Panc1 (cell line): Measurements from ENCODE around the gene TMEM61. TPM values are rescaled to one million over a fixed set of nuclear protein-coding genes. Genes with fewer than 3 reads are reported as not detected.

ENCODE experiments used
- ATAC-seq: fragments of 200-7000 bp; cut with Tn5 transposase; 2 replicates; pipeline ENCODE4 v1.9.1; 2020; ENCODE audit warnings: mild to moderate bottlenecking, moderate library complexity
- BruUV-seq: library from RNA; stranded (reverse); fragments of 400-500 nt; replicated peaks from 2 replicates; lab custom pipeline; 2021; lab: Mats Ljungman, UMichigan
- CTCF ChIA-PET: fragments of 300-600 bp; sonication (Branson Sonifier 250); formaldehyde crosslinking; loops from one replicate; lab custom pipeline; 2022; ENCODE audit warnings: antibody characterized with exemption; lab: Charles Lee
- POLR2A ChIA-PET: fragments of 300-600 bp; sonication (Branson Sonifier 250); formaldehyde crosslinking; loops from one replicate; lab custom pipeline; 2022; ENCODE audit warnings: antibody characterized with exemption; lab: Charles Lee
- DNase-seq: peaks from one replicate; pipeline ENCODE4 v3.0.0-alpha.2; 2010; ENCODE audit warnings: low read depth, low spot score
- H3K27ac ChIP-seq: 2 replicates; pipeline ENCODE4 v1.5.1; 2011; ENCODE audit warnings: mild to moderate bottlenecking, low read length, inconsistent platforms
- H3K27me3 ChIP-seq: fragments of 200-500 bp; sonication (Bioruptor generic); 2 replicates; pipeline ENCODE4 v1.6.0; 2014; ENCODE audit warnings: low read length, inconsistent platforms; ENCODE audit not compliant: control insufficient read depth, insufficient read depth
- H3K36me3 ChIP-seq: fragments of 200-500 bp; sonication (Bioruptor generic); 2 replicates; pipeline ENCODE4 v1.5.1; 2014; ENCODE audit warnings: inconsistent platforms, mild to moderate bottlenecking, low read length, moderate library complexity; ENCODE audit not compliant: control insufficient read depth, insufficient read depth
- H3K4me1 ChIP-seq: 2 replicates; pipeline ENCODE4 v1.5.1; 2011; ENCODE audit warnings: inconsistent platforms, mild to moderate bottlenecking, low read length, moderate library complexity; ENCODE audit not compliant: control insufficient read depth, insufficient read depth
- H3K4me3 ChIP-seq, 2 experiments: 2 replicates each; pipeline ENCODE4 v1.5.1; 2011 to 2012; ENCODE audit warnings: low read depth in 2 of 2, low read length in 2 of 2, mild to moderate bottlenecking in 2 of 2, inconsistent platforms in 1 of 2, moderate library complexity in 1 of 2
- H3K9me3 ChIP-seq: fragments of 200-500 bp; sonication (Bioruptor generic); 2 replicates; pipeline ENCODE4 v1.5.1; 2014; ENCODE audit warnings: low read depth, mild to moderate bottlenecking, inconsistent platforms, low read length, moderate library complexity; ENCODE audit not compliant: control insufficient read depth, insufficient read depth
- CTCF ChIP-seq: fragments of 450-650 bp; IDR thresholded peaks from 2 replicates; pipeline ENCODE4 v1.5.1; 2017; ENCODE audit warnings: mild to moderate bottlenecking
- POLR2AphosphoS5 ChIP-seq: IDR thresholded peaks from 2 replicates; pipeline ENCODE4 v1.6.1; 2012; ENCODE audit warnings: mild to moderate bottlenecking, low read depth, low read length, moderate library complexity
- REST ChIP-seq, 2 experiments: IDR thresholded peaks; 2 replicates each; pipeline ENCODE4 v1.6.1; 2011 to 2012; ENCODE audit warnings: low read depth in 2 of 2, control low read depth in 1 of 2, low read length in 1 of 2, mild to moderate bottlenecking in 1 of 2, moderate library complexity in 1 of 2; ENCODE audit not compliant: insufficient read depth in 1 of 2
- SIN3A ChIP-seq: IDR thresholded peaks from 2 replicates; pipeline ENCODE4 v1.6.1; 2012; ENCODE audit warnings: low read depth, mild to moderate bottlenecking, low read length, moderate library complexity, borderline replicate concordance; ENCODE audit not compliant: insufficient read depth
- TCF7L2 ChIP-seq: IDR thresholded peaks from 2 replicates; pipeline ENCODE4 v1.6.1; 2011; ENCODE audit warnings: mild to moderate bottlenecking, low read depth, low read length, inconsistent platforms
- in situ Hi-C: cut with HindIII; loops from 2 replicates; pipeline ENCODE4 v1.10.0; 2016; ENCODE audit warnings: low sequenced_read_pairs, low pct_unique_long_range_greater_than_20kb
- intact Hi-C: fragments of 100-400 bp; cut with micrococcal nuclease; formaldehyde crosslinking; loops from one replicate; pipeline ENCODE4 v1.10.0; 2022; ENCODE audit not compliant: unreplicated experiment
- total RNA-seq: library from RNA; stranded (reverse); gene quantifications from one replicate; pipeline ENCODE4 v1.2.1, GENCODE V29; 2021; ENCODE audit not compliant: unreplicated experiment

Gene TMEM61
- total RNA-seq, 1 experiment from 2014 or later: not detected

GRCh38 chr1:54989968-54990810 is 9.8 kb downstream of the TMEM61 start:
- TF ChIP-seq POLR2AphosphoS5 (no peak), TCF7L2 (no peak), SIN3A (no peak), CTCF (no peak), REST (IDR thresholded peaks at IDR 0.05; ENCODE audit: insufficient read depth in 1 of 2, low read depth in 2 of 2, low read length in 1 of 2) (no peak)
- ChIA-PET POLR2A (no interaction called here), CTCF (interaction anchor here (1.1 to 1.6 kb wide), 3 partner anchors 9 to 103 kb away, joined by 3 to 5 read pairs (median 4); partner anchors contain the start of gene DHCR24)
- BruUV-seq: no TSS peak
- no peak overlapping the region for H3K4me3 ChIP-seq
- H3K9me3 ChIP-seq: no peaks in the 10 kb centered on the region
- in situ Hi-C loops (no loop called here), intact Hi-C loops (no loop called here)
- no peaks in the 10 kb centered on the region for H3K27me3 ChIP-seq
- no peak for DNase-seq
- no peak for ATAC-seq
- no peaks in the 10 kb centered on the region for H3K36me3 ChIP-seq
- H3K4me1 ChIP-seq: no peaks in the 10 kb centered on the region
- no peak overlapping the region for H3K27ac ChIP-seq

GRCh38 chr1:54990916-54991315 is 10.5 kb downstream of the TMEM61 start:
- H3K27ac ChIP-seq: no peak overlapping the region
- no peak overlapping the region for H3K4me3 ChIP-seq
- H3K36me3 ChIP-seq: no peaks in the 10 kb centered on the region
- TF ChIP-seq SIN3A: no peak
- no peak for TF ChIP-seq CTCF
- TF ChIP-seq POLR2AphosphoS5: no peak
- TF ChIP-seq TCF7L2: no peak
- no peak for TF ChIP-seq REST (IDR thresholded peaks at IDR 0.05; ENCODE audit: insufficient read depth in 1 of 2, low read depth in 2 of 2, low read length in 1 of 2)
- no peaks in the 10 kb centered on the region for H3K27me3 ChIP-seq
- ChIA-PET CTCF (interaction anchor here (1.1 to 1.6 kb wide), 2 partner anchors 9 to 31 kb away, joined by 3 to 4 read pairs; no protein-coding TSS in a partner anchor), POLR2A (no interaction called here)
- in situ Hi-C loops (no loop called here), intact Hi-C loops (no loop called here)
- H3K9me3 ChIP-seq: no peaks in the 10 kb centered on the region
- DNase-seq (no peak), ATAC-seq (no peak)
- BruUV-seq: no TSS peak
- H3K4me1 ChIP-seq: no peaks in the 10 kb centered on the region
